Measurements from ENCODE around the gene FASTK.

FASTK gene

GRCh38 chr7:151080522-151081169 is at the start of gene FASTK:
Gene FASTK (minus strand): TSS chr7:151080809. CDS start chr7:151080766, 43 bp downstream.
- DNase-seq (ENCODE audit: low read depth): peak; percentile 76

- DNase-seq (ENCODE audit: low read depth): no peak
Observed at GRCh38 chr7:151129960-151130591, 49.5 kb upstream of the FASTK start.

GRCh38 chr7:151129117-151129959 is 48.7 kb upstream of the FASTK start:
- DNase-seq (ENCODE audit: low read depth): no peak

- DNase-seq (ENCODE audit: low read depth): no peak
Observed at GRCh38 chr7:151128716-151129115, 48.1 kb upstream of the FASTK start.

GRCh38 chr7:151128144-151128543 is 47.5 kb upstream of the FASTK start:
- no peak for DNase-seq (ENCODE audit: low read depth)

- no peak for DNase-seq (ENCODE audit: low read depth)
Observed at GRCh38 chr7:151126491-151127137, 46.0 kb upstream of the FASTK start.

- DNase-seq (ENCODE audit: low read depth): no peak
Observed at GRCh38 chr7:151125846-151126481, 45.4 kb upstream of the FASTK start.

GRCh38 chr7:151125470-151125845 is 44.8 kb upstream of the FASTK start:
- no peak for DNase-seq (ENCODE audit: low read depth)

- DNase-seq (ENCODE audit: low read depth): no peak
Observed at GRCh38 chr7:151124899-151125399, 44.3 kb upstream of the FASTK start.

GRCh38 chr7:151124481-151124880 is 43.9 kb upstream of the FASTK start:
- no peak for DNase-seq (ENCODE audit: low read depth)

- peak; percentile 77 for DNase-seq (ENCODE audit: low read depth)
Observed at GRCh38 chr7:151123822-151124464, 43.3 kb upstream of the FASTK start.

GRCh38 chr7:151123158-151123821 is 42.7 kb upstream of the FASTK start:
- DNase-seq (ENCODE audit: low read depth): no peak

- no peak for DNase-seq (ENCODE audit: low read depth)
Observed at GRCh38 chr7:151122796-151123157, 42.2 kb upstream of the FASTK start.

- no peak for DNase-seq (ENCODE audit: low read depth)
Observed at GRCh38 chr7:151122276-151122675, 41.7 kb upstream of the FASTK start.

GRCh38 chr7:151121380-151122170 is 41.0 kb upstream of the FASTK start:
- DNase-seq (ENCODE audit: low read depth): no peak

- DNase-seq (ENCODE audit: low read depth): no peak
Observed at GRCh38 chr7:151120896-151121295, 40.3 kb upstream of the FASTK start.

GRCh38 chr7:151119902-151120301 is 39.3 kb upstream of the FASTK start:
- no peak for DNase-seq (ENCODE audit: low read depth)

- DNase-seq (ENCODE audit: low read depth): no peak
Observed at GRCh38 chr7:151119055-151119415, 38.4 kb upstream of the FASTK start.

- no peak for DNase-seq (ENCODE audit: low read depth)
Observed at GRCh38 chr7:151118108-151119054, 37.8 kb upstream of the FASTK start.
